Measurements from ENCODE around the gene ANO3.

ANO3 gene

DNA sequence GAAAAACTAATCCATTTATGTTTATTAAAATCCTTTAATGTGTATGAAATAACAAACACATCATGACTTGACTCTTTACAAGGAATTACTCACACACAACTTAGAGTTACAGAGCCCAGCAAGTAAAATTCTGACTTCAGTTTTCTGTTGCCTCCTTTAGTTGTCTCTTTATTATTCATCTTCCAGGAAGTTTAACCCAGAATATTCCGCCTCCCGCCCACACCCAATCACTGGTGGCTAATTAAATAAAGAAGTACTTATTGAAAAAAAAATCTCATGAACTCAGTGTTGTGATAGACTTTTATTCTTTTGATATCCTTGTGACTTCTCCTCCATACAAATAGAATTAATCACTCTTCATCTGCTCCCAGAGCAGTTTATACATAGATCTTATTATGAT, 178.2 kb downstream of the ANO3 start:
- no peak for DNase-seq

DNA sequence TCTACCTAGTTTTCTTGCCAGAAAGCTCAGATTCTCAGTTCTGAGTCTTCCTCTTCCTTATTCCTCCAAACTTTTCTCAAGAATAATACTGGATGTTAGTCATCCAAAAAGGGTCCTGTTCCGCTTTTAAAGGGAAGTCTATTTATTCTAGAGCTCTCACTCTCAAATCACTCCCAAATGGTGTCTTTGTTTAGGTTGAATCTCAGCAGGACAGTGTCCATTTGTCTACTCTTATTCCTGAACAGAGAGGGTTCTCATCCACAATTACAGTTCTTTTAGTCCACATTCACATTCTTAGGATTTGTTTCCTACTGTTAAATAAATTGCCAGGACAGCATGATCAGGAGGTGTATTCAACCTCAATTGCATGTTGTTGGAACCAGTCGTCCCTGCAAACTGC, 178.8 kb downstream of the ANO3 start:
- no peak for DNase-seq

DNA sequence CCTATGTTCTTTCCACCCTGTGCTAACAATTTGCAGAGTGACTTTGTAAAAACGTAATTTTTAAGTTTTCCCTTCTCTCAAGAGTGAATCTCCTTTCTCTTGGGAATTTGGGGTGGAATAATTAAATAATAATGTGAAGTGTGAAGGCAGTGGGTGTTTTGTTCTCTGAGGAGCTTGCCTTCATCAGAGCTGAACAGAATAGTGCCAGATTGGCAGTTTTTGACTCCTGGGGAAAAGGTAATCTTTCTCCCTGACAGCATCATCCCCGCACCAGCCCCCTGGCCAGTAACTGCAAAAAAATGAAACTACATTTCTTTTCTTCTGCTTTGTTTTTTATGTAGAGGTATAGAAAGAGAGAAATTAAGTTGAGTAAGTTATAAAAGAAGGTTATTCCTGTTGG, 180.3 kb downstream of the ANO3 start:
- no peak for DNase-seq

DNA sequence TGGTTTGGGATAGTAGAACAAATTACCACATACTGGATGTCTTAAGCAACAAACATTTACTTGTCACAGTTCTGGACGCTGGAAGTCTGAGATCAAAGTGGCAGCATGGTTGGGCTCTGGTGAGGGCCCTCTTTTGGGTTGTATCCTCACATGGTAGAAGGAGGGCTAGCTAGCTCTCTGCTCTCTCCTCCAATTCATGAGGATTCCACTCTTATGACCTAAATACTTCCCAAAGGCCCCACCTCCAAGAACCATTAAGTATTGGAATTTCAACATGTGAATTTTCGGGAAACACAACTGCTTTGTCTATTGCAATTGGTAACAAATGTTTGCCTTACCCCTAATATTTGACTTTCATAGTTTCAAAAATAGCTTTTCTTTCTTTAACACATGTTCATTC, 187.5 kb downstream of the ANO3 start:
- no peak for DNase-seq

DNA sequence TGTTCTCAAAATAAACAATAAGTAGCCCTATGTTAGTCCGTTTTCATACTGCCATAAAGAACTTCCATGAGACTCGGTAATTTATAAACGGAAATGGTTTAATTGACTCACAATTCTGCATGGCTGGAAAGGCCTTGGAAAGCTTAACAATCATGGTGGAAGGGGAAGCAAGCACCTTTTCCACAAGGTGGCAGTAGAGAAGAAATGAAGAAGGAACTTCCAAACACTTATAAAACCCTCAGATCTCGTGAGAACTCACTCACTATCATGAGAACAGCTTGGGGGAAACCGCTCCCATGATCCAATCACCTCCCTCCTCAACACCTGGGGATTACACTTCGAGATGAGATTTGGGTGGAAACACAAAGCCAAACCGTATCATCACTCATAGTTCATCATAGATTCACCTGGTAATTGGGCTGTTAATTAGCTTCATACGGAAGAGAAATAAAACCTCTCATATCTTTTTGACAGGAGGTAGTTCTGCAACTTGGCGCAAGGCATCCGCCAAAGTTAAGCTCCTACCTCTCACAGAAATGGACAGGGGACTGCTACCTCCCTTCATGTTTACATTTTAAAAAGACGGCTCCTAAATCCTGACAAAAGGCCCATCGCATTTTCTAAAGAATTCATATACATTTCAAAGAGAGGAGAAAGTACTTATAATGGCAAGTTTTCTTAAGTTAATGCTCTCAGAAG, 191.1 kb downstream of the ANO3 start:
- no peak for DNase-seq

DNA sequence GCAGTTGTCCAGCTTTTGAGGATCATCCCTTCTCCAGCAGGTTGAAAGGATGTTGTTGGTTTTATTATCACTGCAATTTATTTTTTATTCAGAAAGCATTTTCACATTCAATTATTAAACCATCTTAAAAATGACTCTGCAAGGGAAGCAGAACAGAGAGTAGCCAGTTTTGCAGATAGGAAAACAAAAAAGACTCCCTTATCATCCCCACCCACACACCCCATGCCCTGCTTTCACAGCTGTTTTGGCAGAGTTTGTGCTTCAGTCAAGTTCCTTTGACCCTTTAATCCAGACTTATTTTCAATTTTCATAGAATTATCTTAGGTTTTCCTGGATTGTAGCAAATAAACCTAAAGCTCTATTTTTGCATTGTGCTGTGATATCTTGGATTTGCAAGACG, 195.8 kb downstream of the ANO3 start:
- DNase-seq: no peak

DNA sequence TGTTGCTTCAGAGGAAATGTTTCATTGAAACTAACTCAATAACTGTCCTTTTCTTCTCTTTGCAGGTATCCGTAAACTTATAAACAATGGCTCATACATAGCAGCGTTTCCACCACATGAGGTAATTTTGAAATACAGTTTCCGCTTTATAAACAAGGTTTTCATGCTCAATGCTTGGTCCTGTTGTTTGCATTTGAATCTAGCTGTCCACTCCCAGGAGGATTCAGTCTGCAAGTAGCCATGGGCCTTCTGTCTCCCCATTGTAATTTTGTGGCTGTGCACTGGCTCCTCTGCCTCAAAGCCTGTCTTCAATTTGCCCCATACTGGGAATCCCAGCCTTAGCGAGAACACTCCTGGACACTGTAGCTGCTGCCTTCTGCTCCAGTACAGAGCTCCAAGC, 205.4 kb downstream of the ANO3 start:
- no peak for DNase-seq

DNA sequence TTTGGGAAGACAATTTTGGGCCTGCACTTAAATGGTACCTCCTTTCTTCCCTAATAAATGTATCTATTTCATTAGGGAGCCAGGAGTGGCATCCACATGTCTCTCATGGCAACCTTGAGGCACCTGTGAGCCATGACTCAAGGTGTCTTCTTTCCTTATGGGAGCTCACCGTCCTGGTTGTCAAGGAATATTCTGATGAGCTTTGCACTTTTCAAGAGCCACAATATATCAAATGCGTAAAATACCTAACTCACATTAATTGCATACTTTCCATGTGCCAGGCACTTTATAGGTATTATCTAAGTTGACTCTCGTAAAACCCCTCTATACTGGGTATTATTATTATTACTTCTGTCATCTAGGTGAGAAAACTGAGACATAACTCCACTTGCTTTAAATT, 207.6 kb downstream of the ANO3 start:
- DNase-seq: no peak

DNA sequence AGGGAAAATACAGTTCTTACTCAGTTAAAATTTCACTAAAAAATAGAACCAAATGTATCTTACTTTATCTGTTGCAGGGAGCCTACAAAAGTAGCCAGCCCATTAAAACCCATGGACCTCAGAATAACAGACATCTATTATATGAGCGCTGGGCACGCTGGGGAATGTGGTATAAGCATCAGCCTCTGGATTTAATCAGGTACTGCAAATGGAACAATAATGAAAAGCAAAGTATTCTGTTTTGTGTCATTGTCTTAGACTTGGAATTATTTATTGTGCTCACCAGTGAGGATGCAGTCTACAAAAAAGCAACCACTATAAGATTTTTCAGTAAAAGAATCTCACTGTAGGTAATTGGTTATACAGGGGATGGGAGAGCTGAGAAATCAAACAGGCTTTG, 209.9 kb downstream of the ANO3 start:
- DNase-seq: no peak

DNA sequence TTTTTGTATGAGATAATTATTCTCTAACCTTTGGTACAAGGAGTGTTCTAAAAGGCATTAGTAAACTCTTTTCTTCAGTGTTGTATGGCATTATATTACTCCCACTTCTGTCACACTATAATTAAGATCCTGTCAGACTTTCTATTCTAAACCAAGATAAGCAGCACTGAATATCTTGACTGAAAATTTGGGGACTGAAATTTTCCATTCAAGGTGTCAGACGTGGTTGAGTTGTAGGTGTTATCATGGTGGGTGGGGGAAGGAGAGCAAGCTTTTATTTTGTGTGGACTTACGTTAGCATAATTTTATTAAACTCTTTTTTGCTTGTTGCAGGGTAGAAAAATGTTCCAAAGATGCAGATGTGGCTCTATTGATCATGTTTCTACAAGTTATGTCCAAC, 217.2 kb downstream of the ANO3 start:
- no peak for DNase-seq

DNA sequence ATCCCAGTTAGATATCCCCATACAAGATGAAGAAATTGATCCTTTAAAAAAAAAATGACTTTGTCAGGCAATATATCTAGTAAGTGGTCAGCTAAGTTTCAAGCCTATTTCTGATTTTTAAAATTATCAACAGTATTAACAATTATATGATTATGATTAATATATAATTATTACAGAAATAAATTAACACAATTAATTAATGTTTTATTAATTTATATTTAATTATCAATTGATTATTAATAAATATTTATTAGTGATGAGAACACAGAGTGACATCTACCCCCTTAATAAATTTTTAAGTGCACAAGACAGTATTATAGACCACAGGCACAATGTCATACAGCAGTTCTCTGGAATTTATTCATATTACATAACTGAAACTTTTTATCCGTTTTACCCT, 218.1 kb downstream of the ANO3 start:
- DNase-seq: no peak

DNA sequence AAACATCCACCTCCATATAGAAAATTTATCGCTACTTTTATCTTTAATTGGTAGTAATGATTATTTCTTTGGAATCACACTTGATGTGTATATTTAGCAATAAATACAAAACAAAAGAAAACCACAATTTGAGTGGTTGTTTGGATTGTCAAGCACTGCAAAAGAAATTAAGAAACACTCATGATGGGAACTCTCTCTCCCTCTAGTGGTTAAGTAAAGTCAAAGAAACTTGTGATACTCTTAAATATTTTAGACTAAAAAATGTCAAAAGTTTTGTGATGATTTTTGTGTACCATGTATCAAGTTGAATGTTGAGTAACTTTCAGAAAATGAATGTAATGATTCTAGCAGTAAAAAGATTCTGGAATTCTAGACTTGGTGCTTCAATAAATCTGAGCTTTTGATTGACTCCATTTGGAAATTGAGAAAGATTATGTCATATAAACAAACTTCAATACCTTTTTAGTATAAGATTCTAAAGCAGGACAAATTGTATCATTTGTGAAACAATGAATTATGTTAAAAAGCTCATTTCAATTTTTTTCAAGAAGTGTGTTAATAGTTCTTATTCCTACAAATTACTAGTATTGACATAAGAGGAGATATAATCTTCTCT, 219.4 kb downstream of the ANO3 start:
- DNase-seq: no peak

DNA sequence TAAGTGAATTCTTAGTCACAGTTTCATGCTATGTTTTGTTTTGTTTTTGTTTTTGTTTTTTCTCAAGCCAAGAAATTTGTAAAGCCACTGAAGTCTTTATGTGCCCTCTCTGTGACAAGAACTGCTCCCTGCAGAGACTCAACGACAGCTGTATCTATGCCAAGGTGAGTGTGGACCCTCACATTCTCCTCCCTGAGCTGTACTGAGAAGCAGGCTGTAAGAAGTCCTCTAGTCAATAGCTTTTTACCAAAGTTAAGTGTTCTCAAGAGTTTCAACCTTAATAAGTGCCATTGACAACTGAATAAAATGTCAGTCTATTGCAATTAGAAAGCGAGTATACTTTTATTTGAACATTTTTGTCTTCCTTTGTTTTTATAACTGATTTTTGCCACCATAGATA, 221.3 kb downstream of the ANO3 start:
- no peak for DNase-seq

DNA sequence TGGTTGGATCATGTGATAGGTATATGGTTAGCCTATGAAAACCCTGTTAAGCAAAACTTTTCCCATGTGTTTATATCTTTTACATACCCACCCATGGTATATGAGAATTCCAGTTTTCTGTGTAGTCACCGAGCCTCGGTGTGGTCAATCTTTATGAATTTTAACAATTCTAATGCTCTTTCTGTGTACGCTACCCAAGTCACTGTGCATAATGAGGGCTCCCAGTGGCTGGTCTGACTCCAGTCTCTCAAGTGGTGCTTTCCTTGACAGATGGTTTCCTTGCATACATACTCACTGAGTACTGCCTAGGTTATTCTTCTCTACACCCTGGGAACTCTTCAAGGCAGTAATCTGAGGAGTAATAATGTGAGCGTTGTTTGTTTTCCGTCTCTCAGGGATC, 222.5 kb downstream of the ANO3 start:
- DNase-seq: no peak

DNA sequence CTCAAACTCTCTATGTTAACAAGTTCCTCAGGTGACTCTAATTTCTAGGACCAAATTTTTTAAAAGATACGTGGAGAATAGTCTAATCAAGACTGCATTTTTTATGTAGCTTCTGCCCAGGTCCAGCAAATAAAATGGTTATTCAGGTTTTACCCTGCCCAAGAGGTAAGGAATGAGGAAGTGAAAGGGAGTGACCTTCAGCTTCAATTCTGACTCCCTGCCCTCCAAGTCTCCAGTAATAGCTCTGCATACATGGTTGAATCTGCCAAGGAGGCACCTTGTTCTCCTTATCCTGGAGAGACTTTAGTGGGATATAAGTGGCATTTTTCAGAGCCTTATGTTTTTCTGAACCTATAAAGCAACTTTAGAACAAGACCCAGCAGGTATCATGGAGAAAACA, 224.7 kb downstream of the ANO3 start:
- DNase-seq: no peak

DNA sequence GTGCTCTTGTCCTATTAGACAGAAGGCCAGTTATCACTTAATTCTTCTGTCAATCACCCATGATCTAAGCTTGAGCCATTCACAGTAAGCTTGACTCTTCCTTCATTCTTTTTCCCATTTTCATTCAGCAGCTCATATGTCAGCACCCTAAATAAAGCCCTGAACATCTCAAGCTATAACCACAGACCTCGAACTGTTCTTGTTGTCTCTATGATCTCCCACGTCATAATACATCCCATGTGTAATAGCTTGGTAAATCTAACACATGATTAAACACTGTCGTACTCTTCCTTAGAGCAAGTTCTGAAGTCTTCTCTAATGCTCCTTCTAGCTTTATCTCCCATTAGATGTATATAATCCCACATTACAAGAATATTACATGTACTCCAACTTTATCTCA, 225.7 kb downstream of the ANO3 start:
- no peak for DNase-seq

DNA sequence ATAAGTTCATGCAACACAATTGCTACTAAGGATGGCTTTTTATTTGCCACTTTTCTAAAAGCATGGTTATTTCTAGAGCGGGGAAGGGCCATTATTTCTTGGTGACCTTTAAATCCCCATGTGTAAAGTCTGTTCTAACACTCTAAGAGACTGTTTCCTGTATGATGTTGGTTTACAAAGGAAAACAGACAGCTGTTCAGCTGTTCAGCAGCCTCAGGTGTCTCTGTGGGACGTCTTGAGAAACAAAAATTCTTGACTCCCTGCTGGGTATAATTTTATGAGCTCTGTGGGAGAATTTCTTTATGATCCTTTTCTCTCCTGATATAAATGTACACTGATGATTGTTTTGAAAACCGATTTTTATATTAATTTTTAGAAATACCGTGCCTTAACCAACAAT, 226.3 kb downstream of the ANO3 start:
- no peak for DNase-seq

DNA sequence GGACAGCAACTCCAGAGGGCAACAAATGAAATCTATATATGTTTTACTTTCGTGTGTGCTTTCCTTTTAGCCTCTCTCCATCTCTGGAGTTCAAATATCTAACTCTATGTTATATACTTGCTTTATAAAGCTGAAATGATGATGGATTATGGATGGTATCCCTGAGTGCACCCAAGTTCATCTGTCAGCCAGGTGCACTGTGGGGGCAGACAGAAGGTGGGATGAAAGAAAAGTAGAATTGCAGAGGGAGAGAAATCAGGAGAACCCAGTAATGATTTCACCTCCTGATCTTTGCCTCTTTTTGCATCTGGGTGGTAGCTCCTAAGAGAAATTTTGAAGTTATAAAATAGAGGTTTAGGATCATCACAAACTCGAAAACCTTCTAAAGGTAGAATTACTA, 237.7 kb downstream of the ANO3 start:
- no peak for DNase-seq

DNA sequence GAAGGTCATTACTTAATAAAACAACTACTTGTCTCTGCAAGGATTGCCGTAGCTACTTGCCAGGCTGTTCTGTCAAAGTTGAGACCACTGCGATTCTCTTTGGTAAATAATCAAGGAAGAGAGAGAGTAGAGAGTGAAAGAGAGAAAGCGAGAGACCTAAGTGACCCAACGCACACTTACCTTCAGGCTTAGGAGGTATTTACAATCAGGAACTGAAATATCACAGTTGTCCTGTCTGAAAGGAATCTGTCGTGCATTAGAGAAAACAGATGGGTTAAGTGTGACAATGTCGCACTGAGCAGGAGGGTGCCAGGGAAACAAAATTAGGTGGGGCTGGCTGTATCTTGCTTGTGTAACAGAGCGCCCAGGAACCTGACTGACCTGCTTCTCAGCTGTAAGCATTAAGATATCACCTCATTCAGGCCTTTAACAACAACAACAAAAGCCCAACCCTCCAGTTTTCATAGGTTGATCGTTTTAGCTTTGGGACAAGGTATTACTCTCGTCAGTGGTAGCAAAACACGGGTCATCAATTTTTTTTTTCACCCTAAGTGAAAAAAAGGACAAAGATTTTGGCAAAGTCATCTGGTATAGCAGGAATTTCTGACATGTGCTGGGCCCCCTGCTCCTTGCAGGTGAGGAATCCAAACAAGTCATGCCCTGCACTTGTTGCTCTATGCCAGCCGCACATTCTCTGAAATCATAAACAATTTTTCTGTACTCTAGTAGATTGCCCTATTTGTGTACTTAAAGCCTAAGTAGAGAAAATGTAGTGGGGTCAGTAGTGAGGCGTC, 240.1 kb downstream of the ANO3 start, which contains the start of gene MUC15:
Gene MUC15 (minus strand): TSS at position 403 of the 794 bp plus-strand sequence. CDS start 5,169 bp downstream, outside the sequence.
- no peak for DNase-seq

DNA sequence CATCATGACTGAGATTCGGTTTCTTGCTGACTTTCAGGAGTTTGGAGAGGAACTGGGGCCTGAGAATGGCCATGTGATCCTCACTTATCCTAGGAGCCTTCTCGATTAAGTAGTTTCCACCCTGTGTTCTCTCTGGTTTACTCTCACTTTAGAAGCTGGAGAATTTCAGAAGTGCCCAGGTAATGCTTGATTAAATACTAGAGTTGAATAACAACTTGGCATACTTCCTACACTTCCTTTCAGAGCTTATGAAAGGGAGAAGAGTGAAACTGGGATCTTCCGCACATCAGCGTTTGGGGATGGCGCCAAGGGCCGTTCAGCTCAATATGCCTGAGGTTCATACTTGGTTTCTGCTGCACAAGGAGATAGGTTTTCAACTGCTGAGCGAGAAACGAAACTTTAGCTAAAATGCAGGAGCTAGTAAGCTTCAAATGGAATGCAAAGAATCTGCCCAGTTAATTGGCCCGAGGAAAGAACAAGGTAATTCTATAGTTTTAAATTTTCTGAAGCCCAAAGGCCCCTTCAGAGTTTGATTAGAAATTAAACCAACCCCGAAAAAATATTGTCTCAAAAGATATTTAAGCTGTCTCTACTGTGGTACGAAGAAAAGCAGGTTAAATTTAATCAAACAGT, 241.0 kb downstream of the ANO3 start:
- no peak for DNase-seq

DNA sequence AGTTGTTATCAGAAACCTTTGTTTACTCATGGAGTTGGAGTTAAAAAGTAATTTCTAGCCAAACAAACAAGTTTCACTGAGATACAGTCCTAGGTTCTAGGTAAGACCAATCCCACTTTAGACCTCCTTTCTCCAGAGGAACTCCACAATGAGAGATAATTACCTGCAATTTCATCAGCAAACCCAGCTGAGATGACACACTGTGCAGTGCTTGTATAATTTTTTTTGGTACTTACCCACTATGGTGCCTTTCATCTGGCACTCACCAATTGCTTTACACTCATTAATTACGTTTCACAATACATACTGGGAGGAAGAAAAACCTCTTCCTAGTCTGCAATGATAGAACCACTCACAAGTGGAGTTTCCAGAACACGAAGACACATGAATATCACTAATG, 242.0 kb downstream of the ANO3 start:
- DNase-seq: no peak

DNA sequence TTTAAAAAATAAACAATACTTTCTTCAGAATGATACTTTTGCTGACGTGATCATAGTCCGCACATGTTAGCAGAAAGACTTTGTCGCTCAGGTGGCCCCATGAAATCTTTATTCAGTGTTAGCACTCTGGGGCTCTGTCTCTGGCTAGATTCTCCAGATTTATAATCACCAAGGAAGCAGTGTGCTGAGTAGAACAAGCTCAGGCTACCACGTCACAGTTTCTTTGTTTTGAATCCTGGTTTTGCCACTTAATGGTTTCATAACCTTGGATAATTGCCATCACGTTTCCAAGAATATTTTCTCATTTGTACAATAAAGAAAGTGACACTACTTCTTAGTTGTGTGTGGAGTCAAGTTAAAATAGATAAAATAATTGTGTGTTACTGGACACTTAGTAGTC, 244.0 kb downstream of the ANO3 start:
- no peak for DNase-seq

DNA sequence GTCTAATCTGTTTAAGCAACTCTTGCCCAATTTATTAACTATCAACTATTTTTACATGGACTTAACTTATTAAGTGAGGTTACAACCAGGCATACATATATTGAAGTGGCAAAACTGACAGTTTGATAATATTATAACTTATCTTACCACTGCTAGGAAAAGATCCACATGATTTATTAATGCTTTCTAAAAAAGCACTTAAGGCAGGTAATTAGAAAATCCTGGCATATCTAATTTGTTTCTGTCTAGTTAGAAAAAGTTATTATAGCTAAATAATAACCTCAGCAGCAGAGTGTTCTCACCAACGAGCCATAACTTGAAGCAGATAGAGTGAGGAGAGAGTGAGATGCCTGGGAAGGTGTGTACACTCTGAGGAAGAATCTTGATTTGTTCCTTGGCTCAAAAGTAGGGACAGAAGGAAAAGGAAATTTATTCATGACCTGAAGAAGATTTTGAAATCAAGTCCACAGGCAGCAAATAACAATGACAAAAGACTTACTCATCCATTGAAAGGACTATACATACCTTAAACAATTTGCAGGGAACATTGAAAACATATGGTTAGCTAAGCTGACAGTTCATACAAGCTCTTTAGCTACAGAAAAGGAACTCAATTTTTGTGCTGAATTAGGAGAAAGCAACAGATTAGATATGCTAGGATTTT, 247.2 kb downstream of the ANO3 start:
- no peak for DNase-seq

Data from NCI-H1436 (cell line).